ENCODE data around the gene DLGAP1. TPM values are rescaled to one million over a fixed set of nuclear protein-coding genes. Genes with fewer than 3 reads are reported as not detected.

DLGAP1 gene
- total RNA-seq, 3 donors from 2014 or later (not counting 1 experiment from before 2014, with no cell fraction given), result not detected

DNA sequence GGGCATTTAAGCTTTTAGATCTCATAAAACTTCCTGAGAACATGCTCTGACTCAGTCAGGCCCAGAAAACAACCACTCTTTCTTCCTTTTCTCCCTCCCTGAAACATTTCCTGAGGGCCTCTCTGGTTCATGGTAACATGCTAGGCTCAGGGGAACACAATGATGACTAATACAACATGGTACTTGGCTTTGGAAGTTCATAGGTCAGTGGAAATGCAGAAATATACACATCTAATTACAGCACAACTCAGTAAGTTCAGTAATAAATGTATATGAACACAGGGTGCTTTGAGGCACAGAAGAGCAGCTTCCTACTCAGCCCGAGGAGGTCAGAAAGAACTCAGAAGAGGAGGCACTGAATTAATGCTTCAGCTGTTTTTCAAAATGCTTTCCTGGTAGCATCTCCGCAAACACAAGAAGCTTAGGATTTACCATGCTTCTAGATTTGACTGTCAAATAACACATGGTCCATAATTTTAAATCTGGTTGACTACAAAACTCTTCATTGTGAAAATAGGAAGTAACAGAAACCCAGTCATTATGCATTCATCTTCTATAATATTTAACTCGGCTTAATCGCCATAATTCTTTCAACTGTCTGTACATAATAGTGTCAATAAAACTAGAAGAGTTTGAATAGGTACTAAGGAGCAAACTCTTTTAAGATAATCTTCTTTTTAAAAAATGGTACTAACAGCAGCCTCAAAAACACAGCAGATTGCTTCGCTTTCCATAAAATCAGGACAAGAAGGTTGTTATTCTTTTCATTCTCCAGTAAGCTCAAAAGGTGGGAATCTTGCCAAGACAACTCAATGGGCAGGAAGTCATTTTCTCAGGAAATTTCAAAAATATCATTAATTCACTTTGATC lies 251.3 kb downstream of the DLGAP1 start:
- Mint-ChIP-seq H3K9me3 (peaks cover 5 to 20% of the 10 kb centered on the region in 2 donors), H3K36me3 (peaks cover 6% of the 10 kb centered on the region), H3K4me1 (no peaks in the 10 kb centered on the region), H3K27me3 (ENCODE audit: low read depth in 2 of 2) (no peaks in the 10 kb centered on the region), H3K27ac (no peak overlapping the region), H3K4me3 (no peak overlapping the region)
- TF ChIP-seq CTCF (IDR thresholded peaks at IDR 0.05), result no peak
- Histone ChIP-seq H3K27me3 (ENCODE audit: control insufficient read depth, insufficient read depth, low read length) (no peaks in the 10 kb centered on the region), H3K4me1 (ENCODE audit: control insufficient read depth, insufficient read depth, low read length) (no peaks in the 10 kb centered on the region), H3K27ac (ENCODE audit: low read length) (no peak overlapping the region), H3K4me3 (ENCODE audit: low read length) (no peak overlapping the region), H3K9me3 (ENCODE audit: control insufficient read depth, insufficient read depth, low read length) (no peaks in the 10 kb centered on the region), H3K36me3 (ENCODE audit: control insufficient read depth, insufficient read depth, low read length) (no peaks in the 10 kb centered on the region)
- DNase-seq (no peak), ATAC-seq (no peak)
- 85% methylated on average over 3 of the region's 5 CpGs for WGBS (ENCODE audit: insufficient coverage)
- intact Hi-C loops (cut with micrococcal nuclease), result no loop called here

- intact Hi-C loops (cut with micrococcal nuclease), result no loop called here
- no peaks in the 10 kb centered on the region for H3K4me1 Mint-ChIP-seq
Measured at GRCh38 chr18:4200399-4200798, 254.7 kb downstream of the DLGAP1 start.

DNA sequence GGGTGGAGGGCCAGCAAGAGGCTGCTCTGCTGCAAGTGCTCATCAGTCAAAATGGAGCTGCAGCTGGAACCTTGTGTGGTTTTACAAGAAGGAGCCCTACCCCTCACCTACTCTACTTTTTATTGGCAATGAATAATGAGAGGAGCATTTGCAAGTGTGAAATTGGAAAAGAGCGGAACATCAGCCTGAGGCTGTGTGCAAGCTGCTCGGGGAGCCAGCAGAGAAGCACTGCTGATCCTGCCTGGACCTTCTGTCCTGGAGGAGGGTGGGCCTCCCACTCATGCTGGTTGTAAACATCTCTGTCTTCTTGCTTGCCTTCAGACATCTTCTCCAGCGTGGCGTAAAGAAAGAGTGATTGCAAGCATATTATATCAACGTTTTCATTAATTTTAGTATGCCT lies 256.2 kb downstream of the DLGAP1 start:
- 81% methylated on average over 2 of the region's 5 CpGs for WGBS (ENCODE audit: insufficient coverage)
- no peak overlapping the region for H3K4me3 Mint-ChIP-seq
- H3K27ac ChIP-seq (ENCODE audit: low read length), result no peak overlapping the region

More at GRCh38 chr18:4200399-4200798, 254.7 kb downstream of the DLGAP1 start:
- Mint-ChIP-seq H3K27me3 (ENCODE audit: low read depth in 2 of 2) (no peaks in the 10 kb centered on the region), H3K36me3 (peaks cover 6% of the 10 kb centered on the region), H3K4me3 (no peak overlapping the region), H3K9me3 (peaks cover 6 to 10% of the 10 kb centered on the region in 2 donors), H3K27ac (no peak overlapping the region)
- no peaks in the 10 kb centered on the region for H3K9me3 ChIP-seq (ENCODE audit: control insufficient read depth, insufficient read depth, low read length)
- H3K27ac ChIP-seq (ENCODE audit: low read length), result no peak overlapping the region
- no peak for TF ChIP-seq CTCF (IDR thresholded peaks at IDR 0.05)
- no peaks in the 10 kb centered on the region for H3K36me3 ChIP-seq (ENCODE audit: control insufficient read depth, insufficient read depth, low read length)
- no peak for ATAC-seq
- H3K4me3 ChIP-seq (ENCODE audit: low read length), result no peak overlapping the region
- H3K27me3 ChIP-seq (ENCODE audit: control insufficient read depth, insufficient read depth, low read length), result no peaks in the 10 kb centered on the region
- DNase-seq, result no peak
- H3K4me1 ChIP-seq (ENCODE audit: control insufficient read depth, insufficient read depth, low read length), result no peaks in the 10 kb centered on the region

More for the DNA sequence above, 256.2 kb downstream of the DLGAP1 start:
- intact Hi-C loops (cut with micrococcal nuclease), result loop anchor here (10.0 kb wide), 1 partner anchor 56 kb away; no protein-coding TSS in a partner anchor
- Mint-ChIP-seq H3K9me3 (peaks cover 6 to 8% of the 10 kb centered on the region in 2 donors), H3K27ac (no peak overlapping the region), H3K36me3 (peaks cover 6% of the 10 kb centered on the region), H3K27me3 (ENCODE audit: low read depth in 2 of 2) (no peaks in the 10 kb centered on the region), H3K4me1 (no peaks in the 10 kb centered on the region)
- H3K36me3 ChIP-seq (ENCODE audit: control insufficient read depth, insufficient read depth, low read length), result no peaks in the 10 kb centered on the region
- ATAC-seq (no peak), DNase-seq (no peak)
- H3K4me3 ChIP-seq (ENCODE audit: low read length), result no peak overlapping the region
- TF ChIP-seq CTCF (IDR thresholded peaks at IDR 0.05), result no peak
- H3K4me1 ChIP-seq (ENCODE audit: control insufficient read depth, insufficient read depth, low read length), result no peaks in the 10 kb centered on the region
- H3K27me3 ChIP-seq (ENCODE audit: control insufficient read depth, insufficient read depth, low read length), result no peaks in the 10 kb centered on the region
- H3K9me3 ChIP-seq (ENCODE audit: control insufficient read depth, insufficient read depth, low read length), result no peaks in the 10 kb centered on the region
